Activated CD4-positive, alpha-beta T cell treated with anti-CD3 and anti-CD28 coated beads, Interleukin-2, amount 50 U/mL, for 24 hours (primary cell): ENCODE results near the gene TIMELESS.
"Not testable (repeated sequence)": the region's sequence is repeated elsewhere in the genome, so short reads cannot be mapped to it uniquely, and the experiment has no call there.

ENCODE experiments used
- DNase-seq, 2 donors: peaks; one replicate each; pipeline ENCODE4 v3.0.0-alpha.2; 2020; ENCODE audit warnings: low read depth in 1 of 2, low spot score in 1 of 2

The TIMELESS gene

DNA sequence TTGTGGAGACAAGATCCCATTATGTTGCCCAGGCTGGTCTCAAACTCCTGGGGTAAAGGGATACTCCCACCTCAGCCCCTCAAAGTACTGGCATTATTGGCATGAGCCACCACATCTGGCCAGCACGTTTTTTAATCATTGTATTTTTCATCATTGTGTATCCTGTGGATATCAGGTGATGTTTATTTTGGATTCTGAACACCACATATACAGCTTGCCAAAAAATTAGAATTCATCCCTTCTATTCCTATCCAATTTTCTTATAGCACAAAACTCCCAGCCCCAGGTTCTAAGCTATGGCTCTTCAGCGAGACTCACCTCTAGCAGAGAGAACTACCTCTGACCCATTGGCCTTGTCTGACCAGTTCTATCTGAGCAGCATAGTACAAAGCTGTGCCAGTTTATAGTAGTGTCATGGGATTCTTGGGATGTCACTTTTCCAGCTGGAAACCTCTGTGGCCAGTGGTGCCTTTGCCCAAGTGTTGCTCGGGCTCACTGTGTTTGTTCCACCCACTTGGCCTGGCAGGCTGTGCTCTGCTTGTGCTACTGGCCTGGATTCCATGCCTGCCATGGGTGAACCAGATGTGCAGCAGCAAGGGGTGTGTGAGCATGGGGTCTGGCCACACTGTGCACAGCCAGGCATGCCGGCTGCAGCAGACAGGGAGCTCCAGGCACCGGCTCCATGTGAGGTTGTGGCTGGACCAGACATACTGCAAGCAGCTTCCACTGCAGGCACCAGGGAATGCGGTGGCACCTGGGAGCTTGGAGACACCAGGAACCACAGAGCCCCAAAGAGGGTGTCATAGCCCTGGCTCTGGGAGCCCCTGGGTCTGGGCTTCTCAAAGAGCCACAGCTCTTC is 37.2 kb downstream of the TIMELESS start:
- no peak for DNase-seq

DNA sequence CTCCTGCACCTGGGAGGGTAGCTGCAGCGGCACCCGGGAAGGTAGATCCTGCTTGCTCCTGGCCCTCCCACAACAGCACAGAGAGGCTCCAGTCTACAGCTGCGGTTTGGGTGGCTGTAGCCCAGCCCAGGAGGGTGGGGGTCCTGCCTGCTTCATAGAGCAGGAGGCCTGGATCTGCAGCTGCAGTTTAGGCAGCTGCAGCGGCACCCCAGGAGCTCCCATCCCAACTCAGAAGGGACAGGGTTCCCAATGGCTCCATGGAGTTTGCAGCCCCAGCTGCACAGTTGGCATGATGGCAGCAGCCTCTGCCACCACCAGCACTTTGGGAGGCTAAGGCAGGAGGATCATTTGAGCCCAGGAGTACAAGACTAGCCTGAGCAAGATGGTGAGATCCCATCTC is 38.5 kb downstream of the TIMELESS start:
- no peak for DNase-seq

DNA sequence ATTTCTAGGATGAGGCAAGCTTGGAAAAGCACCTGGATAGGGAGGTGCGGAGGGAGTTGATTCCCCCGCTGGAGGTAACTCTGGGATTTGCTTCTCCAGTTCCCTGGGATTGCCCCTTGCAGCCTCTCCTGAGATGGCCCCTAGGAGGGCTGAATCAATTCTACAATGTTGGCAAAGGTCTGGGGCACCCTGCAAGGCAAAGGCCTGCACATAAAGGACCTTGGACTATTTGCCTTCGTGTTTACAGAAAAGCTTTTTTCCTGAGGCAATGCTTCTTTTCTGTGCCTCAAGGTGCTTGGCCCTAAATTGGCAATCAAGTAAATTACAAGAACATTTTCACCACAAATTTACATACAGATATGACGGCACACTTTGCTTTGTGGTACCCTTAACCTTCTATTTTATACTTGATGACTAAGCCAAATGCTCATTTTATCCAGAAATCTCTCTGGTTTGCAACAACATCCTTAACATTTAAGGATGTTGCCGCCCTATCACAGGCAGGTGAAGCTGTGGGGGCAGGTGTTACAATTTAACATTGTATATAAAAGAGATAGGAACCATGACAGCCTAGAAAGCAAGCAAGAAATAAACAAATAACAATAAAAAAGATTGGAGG is 40.3 kb downstream of the TIMELESS start:
- DNase-seq: no peak

DNA sequence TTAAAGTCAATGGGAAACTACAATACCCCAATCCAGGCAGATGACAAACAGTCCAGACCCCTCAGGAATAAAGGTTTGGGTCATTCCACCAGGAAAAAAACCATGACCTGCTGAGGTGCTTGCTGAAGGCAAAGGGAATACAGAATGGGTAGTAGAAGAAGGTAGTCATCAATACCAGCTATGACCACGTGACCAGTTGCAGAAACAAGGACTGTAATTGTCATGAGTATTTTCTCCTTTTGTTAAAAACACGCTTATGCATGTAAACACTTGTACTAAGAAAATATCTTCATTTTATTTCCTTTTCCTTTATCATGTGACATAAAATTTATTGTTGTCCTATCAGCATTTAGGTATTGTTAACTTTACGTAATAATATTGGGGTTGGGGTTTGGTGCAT is 45.0 kb downstream of the TIMELESS start:
- not testable (repeated sequence) for DNase-seq

DNA sequence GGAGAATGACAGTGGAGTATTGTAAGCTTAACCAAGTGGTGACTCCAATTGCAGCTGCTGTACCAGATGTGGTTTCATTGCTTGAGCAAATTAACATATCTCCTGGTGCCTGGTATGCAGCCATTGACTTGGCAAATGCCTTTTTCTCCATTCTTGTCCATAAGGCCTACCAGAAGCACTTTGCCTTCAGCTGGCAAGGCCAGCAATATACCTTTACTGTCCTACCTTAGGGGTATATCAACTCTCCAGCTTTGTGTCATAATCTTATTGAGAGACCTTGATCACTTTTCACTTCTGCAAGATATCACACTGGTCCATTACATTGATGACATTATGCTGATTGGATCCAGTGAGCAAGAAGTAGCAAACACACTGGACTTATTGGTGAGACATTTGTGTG is 47.6 kb downstream of the TIMELESS start:
- DNase-seq: not testable (repeated sequence)

DNA sequence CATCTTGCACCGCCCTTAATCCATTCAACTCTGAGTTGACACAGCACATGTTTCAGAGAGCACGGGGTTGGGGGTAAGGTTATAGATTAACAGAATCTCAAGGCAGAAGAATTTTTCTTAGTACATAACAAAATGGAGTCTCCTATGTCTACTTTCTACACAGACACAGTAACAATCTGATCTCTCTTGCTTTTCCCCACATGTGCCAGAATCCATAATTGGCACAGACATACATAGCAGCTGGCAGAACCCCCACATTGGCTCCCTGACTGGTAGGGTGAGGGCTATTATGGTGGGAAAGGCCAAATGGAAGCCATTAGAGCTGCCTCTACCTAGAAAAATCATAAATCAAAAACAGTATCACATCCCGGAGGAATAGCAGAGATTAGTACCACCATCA is 48.1 kb downstream of the TIMELESS start:
- not testable (repeated sequence) for DNase-seq

DNA sequence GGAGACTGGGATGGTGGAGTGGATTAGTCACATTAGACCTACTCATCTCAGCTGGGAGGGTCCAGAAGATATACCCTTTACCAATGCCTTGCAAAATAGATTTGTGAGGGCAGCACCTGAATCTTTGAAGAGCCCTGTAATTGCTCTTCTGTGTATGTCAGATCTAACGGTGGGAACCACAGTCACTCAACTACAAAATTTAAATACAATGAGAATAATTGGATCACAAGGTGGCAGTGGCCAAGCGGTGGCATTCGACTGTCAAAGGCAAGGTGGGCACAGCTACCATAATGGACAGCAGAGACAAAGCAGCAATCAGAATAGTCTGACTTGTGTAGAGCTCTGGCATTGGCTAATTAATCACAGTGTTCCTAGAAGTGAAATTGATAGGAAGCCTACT is 49.8 kb downstream of the TIMELESS start:
- DNase-seq: not testable (repeated sequence)

DNA sequence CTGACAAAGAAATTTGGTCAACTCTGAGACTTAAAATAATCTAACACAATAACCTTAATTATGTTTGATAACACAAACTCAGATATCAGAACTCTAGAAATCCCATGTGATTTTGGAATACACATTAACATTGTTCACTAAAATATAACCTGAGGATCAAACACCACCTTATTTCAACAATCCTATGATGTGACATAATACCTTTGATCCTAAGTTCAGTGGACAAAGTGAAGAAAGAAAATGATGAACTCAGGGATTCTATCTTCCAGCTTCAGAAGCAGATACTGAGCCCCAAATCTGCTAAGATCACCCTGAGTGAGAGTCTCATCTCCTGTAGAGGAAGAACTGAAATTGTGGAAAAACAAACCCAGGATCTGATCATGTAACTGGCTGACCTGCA is 50.9 kb downstream of the TIMELESS start:
- no peak for DNase-seq

DNA sequence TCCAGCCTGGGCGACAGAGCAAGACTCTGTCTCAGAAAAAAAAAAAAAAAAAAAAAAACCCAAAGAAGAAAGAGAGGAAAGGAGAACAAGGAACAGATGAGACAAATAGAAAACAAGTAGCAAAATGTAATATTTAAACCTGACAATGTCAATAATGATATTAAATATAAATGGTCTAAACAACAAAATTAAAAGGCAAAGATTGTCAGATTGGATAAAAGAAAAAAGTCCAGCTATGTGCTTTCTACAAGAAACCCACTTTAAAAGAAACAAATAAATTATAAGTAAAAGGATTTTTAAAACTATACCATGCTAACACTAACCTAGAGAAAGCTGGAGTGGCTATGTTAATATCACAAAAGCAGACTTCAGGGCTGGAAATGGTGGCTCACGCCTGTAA is 56.9 kb downstream of the TIMELESS start:
- DNase-seq: no peak

DNA sequence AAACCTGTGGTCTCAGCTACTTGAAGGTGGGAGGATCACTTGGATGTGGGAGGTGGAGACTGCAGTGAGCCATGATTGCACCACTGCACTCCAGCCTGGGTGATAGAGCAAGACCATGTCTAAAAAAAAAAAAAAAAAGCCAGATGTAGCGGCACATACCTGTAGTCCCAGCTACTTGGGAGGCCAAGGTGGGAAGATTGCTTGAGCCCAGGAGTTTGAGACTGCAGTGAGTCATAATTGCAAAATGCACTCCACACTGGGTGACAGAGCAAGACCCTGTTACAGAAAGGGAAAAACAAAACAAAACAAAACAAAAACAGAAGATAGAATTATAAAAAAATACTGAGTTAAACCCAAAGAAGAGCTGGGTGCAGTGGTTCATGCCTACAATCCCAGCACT is 57.5 kb downstream of the TIMELESS start:
- DNase-seq: no peak

DNA sequence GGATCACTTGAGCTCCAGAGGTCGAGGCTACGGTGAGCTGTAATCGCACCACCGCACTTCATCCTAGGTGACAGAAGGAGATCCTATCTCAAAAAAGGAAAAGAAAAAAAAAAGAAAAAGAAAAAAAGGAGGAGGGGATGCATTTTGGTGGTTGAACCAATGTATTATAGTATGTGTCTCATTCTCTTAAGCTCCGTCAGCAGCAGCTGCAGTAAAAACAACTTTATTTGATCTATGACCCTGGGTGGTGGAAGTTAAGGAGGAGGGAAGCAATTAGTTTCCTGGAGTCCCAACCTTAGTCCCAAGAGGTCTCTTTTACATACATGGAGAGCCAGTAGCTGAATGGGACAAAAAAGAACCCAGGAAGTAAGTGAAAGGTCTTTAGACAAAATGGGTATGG is 59.8 kb downstream of the TIMELESS start:
- no peak for DNase-seq

DNA sequence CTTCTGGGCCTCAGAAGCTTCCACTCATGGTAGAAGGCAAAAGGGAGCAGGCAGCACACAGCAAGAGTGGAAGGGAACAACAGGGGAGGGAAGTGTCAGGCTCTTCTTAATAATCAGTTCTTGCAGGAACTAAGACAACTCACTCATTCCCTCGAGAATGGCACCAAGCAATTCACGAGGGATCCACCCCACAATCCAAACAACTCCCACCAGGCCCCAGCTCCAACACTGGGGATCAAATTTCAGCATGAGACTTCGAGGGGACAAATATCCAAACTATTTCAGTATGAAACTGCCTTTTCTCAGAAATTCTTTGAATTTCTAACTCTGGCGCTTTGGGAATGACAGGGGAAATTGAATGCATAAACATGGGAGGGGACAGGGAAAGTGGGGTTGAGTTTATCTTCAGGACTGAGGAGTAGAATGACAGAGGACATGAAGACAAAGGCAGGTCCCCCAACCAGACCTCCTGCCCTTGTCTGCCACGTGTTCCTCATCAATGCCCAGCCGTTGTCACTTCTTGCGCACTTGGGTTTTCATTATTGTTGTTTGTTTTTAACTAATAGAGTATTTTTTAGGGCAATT is 62.0 kb downstream of the TIMELESS start:
- no peak for DNase-seq

DNA sequence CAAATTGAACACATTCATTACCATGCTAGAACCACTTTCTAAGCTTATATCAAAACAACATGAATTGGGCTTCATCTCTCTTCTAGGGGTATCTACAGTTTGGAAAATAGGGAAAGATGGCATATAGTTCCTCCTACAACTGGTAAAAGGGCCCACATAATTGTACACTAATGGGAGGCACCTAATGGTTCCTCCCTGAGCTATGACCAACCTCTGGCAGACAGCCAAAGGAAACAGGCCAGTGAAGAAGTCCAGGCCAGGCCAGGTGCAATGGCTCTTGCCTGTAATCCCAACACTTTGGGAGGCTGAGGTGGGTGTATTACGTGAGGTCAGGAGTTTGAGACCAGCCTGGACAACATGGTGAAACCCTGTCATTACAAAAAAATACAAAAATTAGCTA is 63.4 kb downstream of the TIMELESS start:
- no peak for DNase-seq

DNA sequence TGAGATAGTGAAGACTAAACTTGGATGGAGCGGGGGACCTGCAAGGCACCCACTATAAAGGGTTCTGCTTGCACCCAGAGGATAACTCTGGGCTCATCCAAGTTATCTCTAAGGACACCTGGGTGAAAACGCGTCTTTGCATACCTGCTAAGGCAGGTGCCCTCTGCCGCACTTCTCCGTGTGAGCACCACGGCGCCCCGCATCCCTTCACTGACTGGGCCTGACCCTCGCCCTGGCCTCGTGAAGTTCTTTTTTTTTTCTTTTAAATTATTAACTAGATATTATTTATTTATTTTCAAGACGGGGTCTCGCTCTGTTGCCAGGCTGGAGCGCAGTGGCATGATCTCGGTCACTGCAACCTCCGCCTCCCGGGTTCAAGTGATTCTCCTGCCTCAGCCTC is 66.6 kb downstream of the TIMELESS start:
- DNase-seq: no peak

DNA sequence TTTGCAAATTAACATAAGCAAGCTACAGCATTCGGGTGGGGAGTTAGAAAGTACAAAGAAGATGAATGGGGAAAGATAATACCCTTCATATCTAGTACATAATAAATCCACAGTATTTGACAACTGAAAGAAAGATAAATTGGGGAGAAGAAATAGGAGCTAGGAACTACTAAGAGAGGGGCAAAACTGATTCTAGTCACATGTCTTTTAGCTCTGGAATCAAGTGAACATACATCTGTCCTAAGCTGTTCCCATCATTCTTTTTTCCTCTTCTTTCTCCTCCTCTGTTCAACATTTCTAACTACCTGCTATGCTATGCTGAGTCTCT is 71.3 kb downstream of the TIMELESS start:
- no peak for DNase-seq

DNA sequence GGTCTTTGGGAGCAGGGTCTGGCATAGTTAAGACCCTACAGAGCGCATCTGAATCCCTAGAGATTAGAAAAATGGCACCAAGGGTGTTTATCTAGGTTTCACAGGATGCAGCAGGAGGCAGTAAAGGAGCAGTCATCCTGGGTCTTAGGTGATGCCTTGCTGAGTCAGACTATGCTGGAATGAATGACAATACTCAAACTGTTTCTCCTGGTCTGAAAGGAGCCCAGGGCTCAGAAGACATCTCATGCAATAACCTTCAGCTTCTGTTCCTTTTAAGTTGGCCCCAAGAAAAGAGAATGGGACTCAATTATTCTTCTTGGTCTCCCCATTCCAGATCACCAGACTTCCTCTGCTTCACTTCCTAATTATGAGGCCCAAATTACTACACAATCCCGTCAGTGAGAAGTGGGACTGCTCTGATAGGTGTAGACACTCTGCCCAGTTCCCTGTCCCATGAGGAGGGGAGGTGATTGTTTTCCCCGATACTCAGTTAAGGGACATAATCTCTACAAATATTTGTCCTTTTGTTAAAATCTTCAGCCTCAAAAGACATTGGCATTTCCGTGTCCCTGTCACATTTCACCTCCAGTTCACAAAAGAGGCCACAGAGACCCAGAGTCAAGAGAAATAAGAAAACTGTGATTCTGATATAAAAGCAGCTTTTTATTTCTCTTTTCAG is 71.8 kb downstream of the TIMELESS start:
- no peak for DNase-seq

DNA sequence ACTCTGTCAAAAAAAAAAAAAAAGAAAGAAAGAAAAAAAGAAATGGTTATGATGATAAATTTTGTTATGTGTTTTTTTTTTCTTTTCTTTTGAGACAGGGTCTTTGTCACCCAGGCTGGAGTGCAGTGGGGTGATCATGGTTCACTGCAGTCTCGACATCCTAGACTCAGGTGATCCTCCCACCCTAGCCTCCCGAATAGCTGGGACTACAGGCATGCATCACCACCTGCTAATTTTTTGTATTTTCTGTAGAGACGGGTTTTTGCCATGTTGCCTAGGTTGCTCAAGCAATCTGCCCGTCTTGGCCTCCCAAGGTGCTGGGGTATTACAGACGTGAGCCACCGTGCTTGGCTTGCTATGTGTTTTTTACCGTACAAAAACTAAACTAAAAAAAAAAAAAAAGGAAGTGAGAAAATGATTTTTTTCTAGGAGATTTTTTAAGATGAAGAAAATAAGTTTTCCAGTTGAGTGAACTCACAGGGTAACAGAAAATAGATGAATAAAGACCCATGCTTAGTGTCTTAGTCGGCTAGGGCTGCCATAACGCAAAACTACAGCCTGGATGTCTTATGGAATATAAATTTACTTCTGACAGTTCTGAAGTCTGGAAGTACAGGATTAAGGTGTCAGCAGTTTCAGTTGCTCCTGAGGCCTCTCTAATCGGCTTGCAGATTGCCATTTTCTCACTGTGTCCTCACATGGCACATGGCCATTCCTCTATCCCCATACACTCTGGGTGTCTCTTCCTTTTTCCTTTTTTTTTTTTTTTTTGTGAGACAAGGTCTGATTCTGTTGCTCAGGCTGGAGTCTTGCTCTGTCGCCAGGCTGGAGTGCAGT is 73.4 kb downstream of the TIMELESS start:
- no peak for DNase-seq

DNA sequence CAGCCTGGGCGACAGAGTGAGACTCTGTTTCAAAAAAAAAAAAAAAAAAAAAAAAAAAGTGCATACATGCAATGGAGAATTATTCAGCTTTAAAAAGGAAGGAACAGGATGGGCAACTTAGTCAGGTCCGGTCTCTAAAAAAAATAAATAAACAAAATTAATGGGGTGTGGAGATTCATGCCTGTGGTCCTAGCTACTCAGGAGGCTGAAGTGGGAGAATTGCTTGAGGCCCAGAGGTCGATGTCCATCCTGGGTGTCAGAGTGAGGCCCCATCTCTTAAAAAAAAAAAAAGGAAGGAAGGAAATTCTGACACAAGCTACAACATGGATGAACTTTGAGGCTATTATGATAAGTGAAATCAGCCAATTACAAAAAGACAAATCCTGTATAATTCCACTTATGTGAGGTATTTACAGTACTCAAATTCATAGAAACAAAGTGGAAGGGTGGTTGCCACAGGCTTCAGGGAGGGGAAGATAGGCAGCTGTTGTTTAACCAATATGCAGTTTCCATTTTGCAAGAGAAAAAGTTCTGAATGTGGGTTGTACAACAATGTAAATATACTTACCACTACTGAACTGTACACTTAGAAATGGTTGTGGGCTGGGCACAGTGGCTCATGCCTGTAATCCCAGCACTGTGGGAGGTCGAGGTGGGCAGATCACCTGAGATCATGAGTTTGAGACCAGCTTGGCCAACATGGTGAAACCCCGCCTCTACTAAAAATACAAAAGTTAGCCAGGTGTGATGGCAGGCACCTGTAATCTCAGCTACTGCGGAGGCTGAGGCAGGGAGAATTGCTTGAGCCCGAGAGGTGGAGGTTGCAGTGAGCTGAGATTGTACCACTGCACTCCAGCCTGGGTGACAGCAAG is 74.3 kb downstream of the TIMELESS start:
- no peak for DNase-seq

DNA sequence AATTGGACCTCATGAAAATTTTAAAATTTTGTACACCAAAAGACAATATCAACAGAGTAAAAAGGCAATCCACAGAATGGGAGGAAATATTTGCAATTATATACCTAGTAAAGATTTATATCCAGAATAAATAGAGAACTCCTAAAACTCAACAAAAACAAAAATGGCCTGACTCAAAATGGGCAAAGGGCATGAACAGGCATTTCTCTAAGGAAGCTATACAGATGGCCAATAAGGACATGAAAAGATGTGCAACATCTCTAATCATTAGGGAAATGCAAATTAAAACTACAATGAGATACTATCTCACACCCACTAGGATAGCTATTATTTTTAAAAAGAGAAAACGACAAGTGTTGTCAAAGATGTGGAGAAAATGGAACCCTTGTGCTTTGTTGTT is 75.7 kb downstream of the TIMELESS start:
- DNase-seq: no peak

DNA sequence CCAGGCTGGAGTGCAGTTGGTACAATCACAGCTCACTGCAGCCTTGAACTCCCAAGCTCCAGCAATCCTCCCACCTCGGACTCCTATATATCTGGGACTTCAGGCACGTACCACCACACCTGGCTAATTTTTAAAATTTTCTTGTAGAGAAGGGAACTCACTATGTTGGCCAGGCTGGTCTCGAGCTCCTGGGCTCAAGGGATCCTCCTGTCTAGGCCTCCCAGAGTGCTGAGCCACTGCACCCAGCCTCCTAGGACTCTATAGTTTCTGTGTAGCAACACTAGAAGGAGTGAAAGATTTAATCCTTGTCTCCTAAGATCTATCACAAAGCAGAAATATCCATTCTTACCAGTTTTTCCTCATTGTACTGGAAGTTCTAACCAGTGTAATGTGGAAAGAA is 82.3 kb downstream of the TIMELESS start:
- DNase-seq: no peak
